A549 (cell line): Measurements from ENCODE around the gene METTL24. TPM values are rescaled to one million over a fixed set of nuclear protein-coding genes. Genes with fewer than 3 reads are reported as not detected.

Source experiments
- ATAC-seq, 2 experiments: fragments of 200-7000 bp in 1 of 2; fragments of >200 bp in 1 of 2; cut with Nextera tagmentation in 1 of 2; cut with Tn5 transposase in 1 of 2; 3 replicates each; pipeline versions ENCODE4 v1.8.0 to v1.9.1; 2018 to 2020; ENCODE audit warnings: mild to moderate bottlenecking in 1 of 2, moderate library complexity in 1 of 2
- CTCF ChIA-PET: fragments of 300-600 bp; sonication (Branson Sonifier 250); formaldehyde crosslinking; extraction: SDS; loops from one replicate; lab custom pipeline; 2021; ENCODE audit warnings: antibody characterized with exemption, inconsistent platforms; lab: Yijun Ruan, JAX
- POLR2A ChIA-PET: fragments of 350-600 bp; formaldehyde crosslinking; extraction: SDS; loops from one replicate; lab custom pipeline; 2021; ENCODE audit warnings: antibody characterized with exemption, inconsistent platforms; lab: Yijun Ruan, JAX
- DNase-seq, 2 experiments: peaks; one replicate each; pipeline versions ENCODE4 v3.0.0 to v3.0.0-alpha.2; 2011 to 2016; ENCODE audit warnings: low read depth in 1 of 2, low spot score in 1 of 2
- FAIRE-seq: peaks from 2 replicates; lab custom pipeline; 2011; peaks lifted over from hg19 to GRCh38; lab: Jason Lieb, UNC
- H3K27ac ChIP-seq, 2 experiments: fragments of >200 bp; sonication (Bioruptor Twin); formaldehyde crosslinking; 3 replicates each; pipeline ENCODE4 v1.5.1; 2016 to 2017
- H3K4me1 ChIP-seq: fragments of >200 bp; sonication (Bioruptor Twin); formaldehyde crosslinking; 3 replicates; pipeline ENCODE4 v1.6.1; 2016
- H3K4me2 ChIP-seq: fragments of >200 bp; sonication (Bioruptor Twin); formaldehyde crosslinking; 3 replicates; pipeline ENCODE4 v1.6.1; 2016
- H3K4me3 ChIP-seq: fragments of >200 bp; sonication (Bioruptor Twin); formaldehyde crosslinking; 3 replicates; pipeline ENCODE4 v1.5.1; 2016
- H3K9me3 ChIP-seq: fragments of >200 bp; sonication (Bioruptor Twin); formaldehyde crosslinking; 3 replicates; pipeline ENCODE4 v1.6.1; 2016
- BHLHE40 ChIP-seq: IDR thresholded peaks from 2 replicates; pipeline ENCODE4 v1.6.1; 2012; ENCODE audit warnings: low read depth, low read length, inconsistent platforms
- CBX2 ChIP-seq: fragments of 200-600 bp; sonication (generic); IDR thresholded peaks from 2 replicates; pipeline ENCODE4 v1.6.1; 2016; ENCODE audit warnings: low read depth, mild to moderate bottlenecking, borderline replicate concordance
- CHD2 ChIP-seq: fragments of 150-350 bp; IDR thresholded peaks from 2 replicates; pipeline ENCODE4 v1.6.1; 2014; ENCODE audit warnings: low read length; ENCODE audit not compliant: partially characterized antibody
- EP300 ChIP-seq, 2 experiments: fragments of >200 bp; sonication (Bioruptor Twin); formaldehyde crosslinking; IDR thresholded peaks; 2 replicates in 1 of 2; 3 replicates in 1 of 2; pipeline ENCODE4 v1.6.1; 2016 to 2017
- HDAC2 ChIP-seq: fragments of 200-600 bp; sonication (generic); IDR thresholded peaks from 2 replicates; pipeline ENCODE4 v1.6.1; 2016
- HOXA7 ChIP-seq: fragments of 250-450 bp; sonication (Bioruptor Pico); IDR thresholded peaks from 2 replicates; pipeline ENCODE4 v1.5.0; 2020; ENCODE audit warnings: mild to moderate bottlenecking, moderate library complexity
- KDM5A ChIP-seq: fragments of 200-600 bp; sonication (generic); IDR thresholded peaks from 2 replicates; pipeline ENCODE4 v1.6.1; 2016; ENCODE audit warnings: antibody characterized with exemption, mild to moderate bottlenecking
- MAFK ChIP-seq: fragments of 450-650 bp; IDR thresholded peaks from 2 replicates; pipeline ENCODE4 v1.6.1; 2014; ENCODE audit not compliant: partially characterized antibody
- MYC ChIP-seq: IDR thresholded peaks from 2 replicates; pipeline ENCODE4 v1.6.1; 2012; ENCODE audit warnings: mild to moderate bottlenecking, inconsistent platforms, low read length, improper control_type of control experiment, borderline replicate concordance
- NR3C1 ChIP-seq: fragments of >200 bp; sonication (Bioruptor Twin); formaldehyde crosslinking; IDR thresholded peaks from 3 replicates; pipeline ENCODE4 v1.6.1; 2017
- RNF2 ChIP-seq: fragments of 200-600 bp; sonication (generic); IDR thresholded peaks from 2 replicates; pipeline ENCODE4 v1.6.1; 2016; ENCODE audit warnings: low read depth, mild to moderate bottlenecking, antibody characterized with exemption, moderate library complexity, borderline replicate concordance
- SREBF2 ChIP-seq: fragments of 450-650 bp; IDR thresholded peaks from 2 replicates; pipeline ENCODE4 v1.6.1; 2014; ENCODE audit warnings: mild to moderate bottlenecking, moderate library complexity
- TP53 ChIP-seq: fragments of 250-450 bp; sonication (Bioruptor Pico); IDR thresholded peaks from 2 replicates; pipeline ENCODE4 v1.5.0; 2021; ENCODE audit warnings: mild to moderate bottlenecking, moderate library complexity
- ZC3H11A ChIP-seq: fragments of 450-650 bp; IDR thresholded peaks from 2 replicates; pipeline ENCODE4 v1.6.1; 2014; ENCODE audit warnings: antibody characterized with exemption, mild to moderate bottlenecking
- WGBS: methylation state at CpG from one replicate; pipeline ENCODE4 v1.1.6; 2017; ENCODE audit errors: missing lambda C conversion rate; 5-methylcytosine and 5-hydroxymethylcytosine counted together
- polyA plus RNA-seq, 4 experiments: library from polyadenylated mRNA; depleted of rRNA in 3 of 4; stranded (reverse); fragments of >200 nt; fragmentation: RNase III in 1 of 4; extraction: RNeasy Plus Mini Kit Qiagen cat#74134 plus additional on column Dnase treatment in 1 of 4; gene quantifications; 2 replicates in 3 of 4; 3 replicates in 1 of 4; pipeline ENCODE4 v1.2.3, GENCODE V29; 2011 to 2017
- TF ChIP-seq, protein P1 (sequence below): fragments of >200 bp; sonication (Bioruptor Twin); formaldehyde crosslinking; IDR thresholded peaks from 2 replicates; pipeline ENCODE4 v1.6.1; 2016
- TF ChIP-seq, protein P2 (sequence below): fragments of 150-350 bp; IDR thresholded peaks from 2 replicates; pipeline ENCODE4 v1.6.1; 2014; ENCODE audit warnings: low read depth, mild to moderate bottlenecking, low read length
- TF ChIP-seq, protein P3 (sequence below): IDR thresholded peaks from 2 replicates; pipeline ENCODE4 v1.6.1; 2012
- TF ChIP-seq, protein P4 (sequence below): fragments of 200-600 bp; sonication (generic); IDR thresholded peaks from 2 replicates; pipeline ENCODE4 v1.6.1; 2016; ENCODE audit warnings: antibody characterized with exemption, mild to moderate bottlenecking, moderate library complexity

Gene METTL24
- polyA plus RNA-seq, 2 of the 4 experiments (the other 2 are of a cell fraction) = not detected

DNA sequence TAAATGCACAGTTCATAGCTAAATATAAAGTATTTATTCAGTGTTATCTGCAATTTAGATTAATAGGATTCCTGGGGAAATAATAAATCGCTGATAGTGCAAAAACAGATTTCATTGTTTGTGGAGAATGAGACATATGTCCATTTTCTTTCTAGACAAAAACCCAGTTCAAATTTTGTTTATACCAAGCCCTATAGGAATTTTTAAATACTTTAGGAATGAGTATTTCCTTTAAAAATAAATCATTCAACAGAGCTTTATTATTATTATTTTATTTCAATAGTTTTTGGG, 86.5 kb downstream of the METTL24 start:
- TF ChIP-seq TP53 (no peak), MAFK (peak; percentile 82)
- TF ChIP-seq, all 56 proteins: peak for 1
- Histone ChIP-seq H3K4me3 (no peak overlapping the region), H3K4me2 (no peak overlapping the region), H3K9me3 (no peaks in the 10 kb centered on the region), H3K4me1 (no peaks in the 10 kb centered on the region), H3K27ac (no peak overlapping the region)
- WGBS = 29% methylated on average over 1 of the region's 1 CpG
- CTCF ChIA-PET = no interaction called here
- DNase-seq (no peak), FAIRE-seq (no peak), ATAC-seq (no peak)
- POLR2A ChIA-PET = no interaction called here

DNA sequence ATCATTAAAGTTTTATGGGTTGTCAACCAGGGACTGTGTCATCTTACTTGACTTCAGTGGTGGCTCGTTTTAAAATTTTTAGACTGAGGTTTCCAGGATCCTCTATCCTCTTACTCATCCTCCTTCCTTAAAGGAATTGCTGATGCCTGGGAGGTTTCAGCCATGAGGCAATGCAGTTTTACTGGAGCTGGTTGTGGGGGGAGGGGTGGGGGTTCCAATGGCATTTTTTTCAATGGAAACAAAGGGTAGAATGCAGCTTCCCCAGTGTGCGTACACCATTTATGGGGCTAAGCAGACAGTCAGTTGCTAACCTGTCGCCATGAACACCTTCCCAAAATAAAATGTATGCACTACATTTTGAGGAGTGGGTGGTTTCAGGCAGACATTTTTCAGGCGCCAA, 88.0 kb downstream of the METTL24 start:
- FAIRE-seq (no peak), ATAC-seq (no peak), DNase-seq (no peak)
- WGBS = 18% methylated on average over 4 of the region's 4 CpGs
- ChIA-PET CTCF (no interaction called here), POLR2A (no interaction called here)
- Histone ChIP-seq H3K4me1 (no peaks in the 10 kb centered on the region), H3K9me3 (no peaks in the 10 kb centered on the region), H3K4me3 (no peak overlapping the region), H3K4me2 (no peak overlapping the region), H3K27ac (no peak overlapping the region)
- TF ChIP-seq, protein P1, sequence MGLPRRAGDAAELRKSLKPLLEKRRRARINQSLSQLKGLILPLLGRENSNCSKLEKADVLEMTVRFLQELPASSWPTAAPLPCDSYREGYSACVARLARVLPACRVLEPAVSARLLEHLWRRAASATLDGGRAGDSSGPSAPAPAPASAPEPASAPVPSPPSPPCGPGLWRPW = no peak
- no peak for TF ChIP-seq MAFK
- TF ChIP-seq MYC = no peak
- TF ChIP-seq, protein P2, sequence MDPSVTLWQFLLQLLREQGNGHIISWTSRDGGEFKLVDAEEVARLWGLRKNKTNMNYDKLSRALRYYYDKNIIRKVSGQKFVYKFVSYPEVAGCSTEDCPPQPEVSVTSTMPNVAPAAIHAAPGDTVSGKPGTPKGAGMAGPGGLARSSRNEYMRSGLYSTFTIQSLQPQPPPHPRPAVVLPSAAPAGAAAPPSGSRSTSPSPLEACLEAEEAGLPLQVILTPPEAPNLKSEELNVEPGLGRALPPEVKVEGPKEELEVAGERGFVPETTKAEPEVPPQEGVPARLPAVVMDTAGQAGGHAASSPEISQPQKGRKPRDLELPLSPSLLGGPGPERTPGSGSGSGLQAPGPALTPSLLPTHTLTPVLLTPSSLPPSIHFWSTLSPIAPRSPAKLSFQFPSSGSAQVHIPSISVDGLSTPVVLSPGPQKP = no peak
- TF ChIP-seq EP300 (IDR thresholded peaks at IDR 0.05) = no peak
- TF ChIP-seq HDAC2 = no peak
- no peak for TF ChIP-seq SREBF2
- no peak for TF ChIP-seq CHD2
- TF ChIP-seq BHLHE40 = no peak

DNA sequence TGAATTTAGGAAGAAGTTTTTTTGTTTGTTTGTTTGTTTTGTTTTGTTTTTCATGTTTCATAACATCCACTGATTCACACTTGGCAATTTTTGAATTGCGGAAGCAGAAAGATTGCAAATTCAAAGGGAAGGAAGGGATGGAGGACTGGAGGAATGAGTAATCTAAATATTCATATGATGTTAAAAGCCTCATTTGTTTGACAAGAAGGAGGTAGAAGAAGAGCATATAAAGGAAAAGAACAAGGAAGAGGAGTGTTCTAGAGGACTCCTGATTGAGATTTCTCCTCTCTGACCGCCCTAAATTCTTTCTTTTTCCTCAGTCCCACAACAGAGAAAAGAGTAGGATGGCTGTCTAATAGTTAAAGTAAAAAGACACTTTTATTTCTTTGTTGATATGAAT, 88.5 kb downstream of the METTL24 start:
- Histone ChIP-seq H3K9me3 (no peaks in the 10 kb centered on the region), H3K27ac (no peak overlapping the region), H3K4me2 (no peak overlapping the region), H3K4me1 (no peaks in the 10 kb centered on the region), H3K4me3 (no peak overlapping the region)
- FAIRE-seq = no peak
- no peak for DNase-seq
- CTCF ChIA-PET = interaction anchor here (0.6 kb wide), 1 partner anchor 61 kb away, joined by 3 read pairs; no protein-coding TSS in a partner anchor
- 27% methylated on average over 2 of the region's 2 CpGs for whole genome bisulfite sequencing
- TF ChIP-seq RNF2 (no peak), ZC3H11A (no peak), KDM5A (no peak), NR3C1 (no peak), HOXA7 (no peak), CBX2 (no peak)
- TF ChIP-seq, protein P3, sequence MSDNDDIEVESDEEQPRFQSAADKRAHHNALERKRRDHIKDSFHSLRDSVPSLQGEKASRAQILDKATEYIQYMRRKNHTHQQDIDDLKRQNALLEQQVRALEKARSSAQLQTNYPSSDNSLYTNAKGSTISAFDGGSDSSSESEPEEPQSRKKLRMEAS = no peak
- TF ChIP-seq, protein P4, sequence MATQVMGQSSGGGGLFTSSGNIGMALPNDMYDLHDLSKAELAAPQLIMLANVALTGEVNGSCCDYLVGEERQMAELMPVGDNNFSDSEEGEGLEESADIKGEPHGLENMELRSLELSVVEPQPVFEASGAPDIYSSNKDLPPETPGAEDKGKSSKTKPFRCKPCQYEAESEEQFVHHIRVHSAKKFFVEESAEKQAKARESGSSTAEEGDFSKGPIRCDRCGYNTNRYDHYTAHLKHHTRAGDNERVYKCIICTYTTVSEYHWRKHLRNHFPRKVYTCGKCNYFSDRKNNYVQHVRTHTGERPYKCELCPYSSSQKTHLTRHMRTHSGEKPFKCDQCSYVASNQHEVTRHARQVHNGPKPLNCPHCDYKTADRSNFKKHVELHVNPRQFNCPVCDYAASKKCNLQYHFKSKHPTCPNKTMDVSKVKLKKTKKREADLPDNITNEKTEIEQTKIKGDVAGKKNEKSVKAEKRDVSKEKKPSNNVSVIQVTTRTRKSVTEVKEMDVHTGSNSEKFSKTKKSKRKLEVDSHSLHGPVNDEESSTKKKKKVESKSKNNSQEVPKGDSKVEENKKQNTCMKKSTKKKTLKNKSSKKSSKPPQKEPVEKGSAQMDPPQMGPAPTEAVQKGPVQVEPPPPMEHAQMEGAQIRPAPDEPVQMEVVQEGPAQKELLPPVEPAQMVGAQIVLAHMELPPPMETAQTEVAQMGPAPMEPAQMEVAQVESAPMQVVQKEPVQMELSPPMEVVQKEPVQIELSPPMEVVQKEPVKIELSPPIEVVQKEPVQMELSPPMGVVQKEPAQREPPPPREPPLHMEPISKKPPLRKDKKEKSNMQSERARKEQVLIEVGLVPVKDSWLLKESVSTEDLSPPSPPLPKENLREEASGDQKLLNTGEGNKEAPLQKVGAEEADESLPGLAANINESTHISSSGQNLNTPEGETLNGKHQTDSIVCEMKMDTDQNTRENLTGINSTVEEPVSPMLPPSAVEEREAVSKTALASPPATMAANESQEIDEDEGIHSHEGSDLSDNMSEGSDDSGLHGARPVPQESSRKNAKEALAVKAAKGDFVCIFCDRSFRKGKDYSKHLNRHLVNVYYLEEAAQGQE = no peak
- POLR2A ChIA-PET = no interaction called here
- ATAC-seq = no peak
